HCT116 (cell line): Measurements from ENCODE around the gene PALB2. TPM values are rescaled to one million over a fixed set of nuclear protein-coding genes. Genes with fewer than 3 reads are reported as not detected.

Source experiments
- ATAC-seq: fragments of 200-7000 bp; cut with Tn5 transposase; 2 replicates; pipeline ENCODE4 v1.9.1; 2020; ENCODE audit warnings: mild to moderate bottlenecking, moderate library complexity
- BruUV-seq: library from RNA; stranded (reverse); fragments of 400-500 nt; replicated peaks from 2 replicates; lab custom pipeline; 2021; lab: Mats Ljungman, UMichigan
- CTCF ChIA-PET: fragments of 300-600 bp; sonication (Branson Sonifier 250); formaldehyde crosslinking; loops from one replicate; lab custom pipeline; 2021; ENCODE audit warnings: antibody characterized with exemption; lab: Charles Lee
- POLR2A ChIA-PET: fragments of 300-600, 350-600 bp; sonication (Branson Sonifier 250); formaldehyde crosslinking; loops from one replicate; lab custom pipeline; 2021; ENCODE audit warnings: antibody characterized with exemption; lab: Charles Lee
- RAD21 ChIA-PET, 2 experiments: fragments of 300-600 bp; sonication (Branson Sonifier 250); formaldehyde crosslinking; loops; one replicate each; lab custom pipeline; 2023; ENCODE audit warnings: low total read pairs in 2 of 2; ENCODE audit not compliant: uncharacterized antibody in 2 of 2, unreplicated experiment in 2 of 2, low non-redundant PET in 1 of 2; lab: Charles Lee
- DNase-seq: peaks from one replicate; pipeline ENCODE4 v3.0.0-alpha.2; 2010; ENCODE audit warnings: low read depth, low spot score
- H2AFZ ChIP-seq: fragments of 200-600 bp; shearing (Covaris generic), sonication (generic); 2 replicates; pipeline ENCODE4 v1.6.1; 2017; ENCODE audit warnings: low read depth, mixed run types, mixed read lengths, antibody characterized with exemption, low read length; ENCODE audit not compliant: poor library complexity, severe bottlenecking
- H3K27ac ChIP-seq: 2 replicates; pipeline ENCODE4 v1.5.1; 2012; ENCODE audit warnings: low read depth, low read length
- H3K27me3 ChIP-seq: fragments of 200-600 bp; sonication (generic); 2 replicates; pipeline ENCODE4 v1.6.1; 2016; ENCODE audit warnings: mixed run types, low read length, mixed read lengths; ENCODE audit not compliant: insufficient read depth
- H3K36me3 ChIP-seq, 2 experiments: fragments of 200-500 bp in 1 of 2; fragments of 200-600 bp in 1 of 2; sonication (Bioruptor generic) in 1 of 2; sonication (generic) in 1 of 2; 2 replicates each; pipeline versions ENCODE4 v1.5.1 to v1.6.1; 2014 to 2016; ENCODE audit warnings: low read length in 2 of 2, inconsistent platforms in 1 of 2, mixed read lengths in 1 of 2, mixed run types in 1 of 2; ENCODE audit not compliant: insufficient read depth in 2 of 2, control insufficient read depth in 1 of 2
- H3K4me1 ChIP-seq, 2 experiments: fragments of 200-600 bp in 1 of 2; sonication (generic) in 1 of 2; 2 replicates each; pipeline versions ENCODE4 v1.5.1 to v1.6.1; 2012 to 2017; ENCODE audit warnings: low read length in 2 of 2, inconsistent platforms in 1 of 2, mild to moderate bottlenecking in 1 of 2, mixed read lengths in 1 of 2, mixed run types in 1 of 2, moderate library complexity in 1 of 2; ENCODE audit not compliant: insufficient read depth in 2 of 2, control insufficient read depth in 1 of 2
- H3K4me2 ChIP-seq: fragments of 200-600 bp; sonication (generic); 2 replicates; pipeline ENCODE4 v1.6.1; 2017; ENCODE audit warnings: mixed run types, low read length, mixed read lengths
- H3K4me3 ChIP-seq, 2 experiments: fragments of 200-600 bp in 1 of 2; sonication (generic) in 1 of 2; replicated peaks in 1 of 2; 2 replicates each; pipeline ENCODE4 v1.5.1; 2011 to 2016; ENCODE audit warnings: low read length in 2 of 2, control low read depth in 1 of 2, low read depth in 1 of 2, mild to moderate bottlenecking in 1 of 2, mixed read lengths in 1 of 2, mixed run types in 1 of 2
- H3K79me2 ChIP-seq: fragments of 200-600 bp; sonication (generic); 2 replicates; pipeline ENCODE4 v1.6.1; 2017; ENCODE audit warnings: mild to moderate bottlenecking, mixed run types, low read length, moderate library complexity, mixed read lengths; ENCODE audit not compliant: insufficient read depth
- H3K9ac ChIP-seq: fragments of 200-600 bp; sonication (generic); 2 replicates; pipeline ENCODE4 v1.6.1; 2016; ENCODE audit warnings: low read length, mixed read lengths
- H3K9me2 ChIP-seq: fragments of 200-600 bp; sonication (generic), shearing (Covaris generic); 2 replicates; pipeline ENCODE4 v1.6.1; 2017; ENCODE audit warnings: mixed run types, mild to moderate bottlenecking, moderate library complexity; ENCODE audit not compliant: insufficient read depth
- H3K9me3 ChIP-seq, 2 experiments: fragments of 200-500 bp in 1 of 2; fragments of 200-600 bp in 1 of 2; sonication (Bioruptor generic) in 1 of 2; sonication (generic) in 1 of 2; 2 replicates each; pipeline ENCODE4 v1.6.1; 2014 to 2017; ENCODE audit warnings: low read length in 2 of 2, mixed read lengths in 2 of 2, inconsistent platforms in 1 of 2, low read depth in 1 of 2, mild to moderate bottlenecking in 1 of 2, mixed run types in 1 of 2, moderate library complexity in 1 of 2; ENCODE audit not compliant: control insufficient read depth in 1 of 2, insufficient read depth in 1 of 2
- H4K20me1 ChIP-seq: fragments of 200-600 bp; sonication (generic), shearing (Covaris generic); 2 replicates; pipeline ENCODE4 v1.6.1; 2017; ENCODE audit warnings: mixed run types, mild to moderate bottlenecking, moderate library complexity; ENCODE audit not compliant: insufficient read depth
- CBX3 ChIP-seq: IDR thresholded peaks from 2 replicates; pipeline ENCODE4 v1.6.1; 2012; ENCODE audit warnings: low read depth
- CEBPB ChIP-seq: IDR thresholded peaks from 2 replicates; pipeline ENCODE4 v1.6.1; 2012; ENCODE audit warnings: low read depth
- ELF1 ChIP-seq: IDR thresholded peaks from 2 replicates; pipeline ENCODE4 v1.6.1; 2012; ENCODE audit warnings: low read depth, borderline replicate concordance
- EZH2 ChIP-seq: fragments of 200-600 bp; sonication (generic); IDR thresholded peaks from 2 replicates; pipeline ENCODE4 v1.6.1; 2017; ENCODE audit warnings: antibody characterized with exemption, mixed run types
- POLR2A ChIP-seq: IDR thresholded peaks from 2 replicates; pipeline ENCODE4 v1.7.0; 2011; ENCODE audit warnings: borderline replicate concordance; ENCODE audit not compliant: insufficient read depth, insufficient read length; ENCODE audit errors: extremely low read depth
- SP1 ChIP-seq: IDR thresholded peaks from 2 replicates; pipeline ENCODE4 v1.6.1; 2012; ENCODE audit warnings: low read depth
- intact Hi-C: fragments of 100-400 bp; cut with micrococcal nuclease; formaldehyde crosslinking; loops from 2 replicates; pipeline ENCODE4 v1.10.0; 2022
- total RNA-seq: library from RNA; stranded (reverse); gene quantifications from one replicate; pipeline ENCODE4 v1.2.1, GENCODE V29; 2021; ENCODE audit not compliant: unreplicated experiment
- TF ChIP-seq, protein P1 (sequence below): IDR thresholded peaks from 2 replicates; pipeline ENCODE4 v1.6.1; 2012; ENCODE audit warnings: low read depth
- TF ChIP-seq, protein P2 (sequence below): IDR thresholded peaks from 2 replicates; pipeline ENCODE4 v1.6.1; 2012

The PALB2 gene
- total RNA-seq, 1 experiment from 2014 or later: 15.6 TPM

DNA sequence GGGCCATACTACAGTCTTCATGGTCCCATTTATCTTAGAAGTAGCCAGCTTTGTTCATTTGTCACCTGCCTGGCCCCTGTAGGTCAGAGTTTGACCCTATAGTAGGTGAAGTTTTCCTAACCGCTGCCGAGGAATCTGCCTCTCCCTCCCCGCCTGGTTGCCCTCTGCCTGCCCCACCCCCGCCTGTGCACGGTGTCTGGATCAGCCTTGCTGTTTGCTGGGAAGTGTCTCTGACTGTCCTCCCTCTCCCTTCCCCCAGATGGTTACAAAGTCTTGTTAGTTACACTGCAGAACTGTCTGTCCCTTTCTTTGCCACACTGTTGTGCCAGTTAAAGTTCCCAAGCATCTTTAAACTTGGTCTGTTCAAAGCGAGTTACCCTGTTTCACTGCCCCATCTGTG is 77.9 kb downstream of the PALB2 start (continued):
- TF ChIP-seq, protein P1, sequence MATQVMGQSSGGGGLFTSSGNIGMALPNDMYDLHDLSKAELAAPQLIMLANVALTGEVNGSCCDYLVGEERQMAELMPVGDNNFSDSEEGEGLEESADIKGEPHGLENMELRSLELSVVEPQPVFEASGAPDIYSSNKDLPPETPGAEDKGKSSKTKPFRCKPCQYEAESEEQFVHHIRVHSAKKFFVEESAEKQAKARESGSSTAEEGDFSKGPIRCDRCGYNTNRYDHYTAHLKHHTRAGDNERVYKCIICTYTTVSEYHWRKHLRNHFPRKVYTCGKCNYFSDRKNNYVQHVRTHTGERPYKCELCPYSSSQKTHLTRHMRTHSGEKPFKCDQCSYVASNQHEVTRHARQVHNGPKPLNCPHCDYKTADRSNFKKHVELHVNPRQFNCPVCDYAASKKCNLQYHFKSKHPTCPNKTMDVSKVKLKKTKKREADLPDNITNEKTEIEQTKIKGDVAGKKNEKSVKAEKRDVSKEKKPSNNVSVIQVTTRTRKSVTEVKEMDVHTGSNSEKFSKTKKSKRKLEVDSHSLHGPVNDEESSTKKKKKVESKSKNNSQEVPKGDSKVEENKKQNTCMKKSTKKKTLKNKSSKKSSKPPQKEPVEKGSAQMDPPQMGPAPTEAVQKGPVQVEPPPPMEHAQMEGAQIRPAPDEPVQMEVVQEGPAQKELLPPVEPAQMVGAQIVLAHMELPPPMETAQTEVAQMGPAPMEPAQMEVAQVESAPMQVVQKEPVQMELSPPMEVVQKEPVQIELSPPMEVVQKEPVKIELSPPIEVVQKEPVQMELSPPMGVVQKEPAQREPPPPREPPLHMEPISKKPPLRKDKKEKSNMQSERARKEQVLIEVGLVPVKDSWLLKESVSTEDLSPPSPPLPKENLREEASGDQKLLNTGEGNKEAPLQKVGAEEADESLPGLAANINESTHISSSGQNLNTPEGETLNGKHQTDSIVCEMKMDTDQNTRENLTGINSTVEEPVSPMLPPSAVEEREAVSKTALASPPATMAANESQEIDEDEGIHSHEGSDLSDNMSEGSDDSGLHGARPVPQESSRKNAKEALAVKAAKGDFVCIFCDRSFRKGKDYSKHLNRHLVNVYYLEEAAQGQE: no peak
- TF ChIP-seq CEBPB: no peak
- TF ChIP-seq SP1: no peak
- TF ChIP-seq, protein P2, sequence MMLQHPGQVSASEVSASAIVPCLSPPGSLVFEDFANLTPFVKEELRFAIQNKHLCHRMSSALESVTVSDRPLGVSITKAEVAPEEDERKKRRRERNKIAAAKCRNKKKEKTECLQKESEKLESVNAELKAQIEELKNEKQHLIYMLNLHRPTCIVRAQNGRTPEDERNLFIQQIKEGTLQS: no peak
- TF ChIP-seq CBX3: no peak
- TF ChIP-seq ELF1: no peak

DNA sequence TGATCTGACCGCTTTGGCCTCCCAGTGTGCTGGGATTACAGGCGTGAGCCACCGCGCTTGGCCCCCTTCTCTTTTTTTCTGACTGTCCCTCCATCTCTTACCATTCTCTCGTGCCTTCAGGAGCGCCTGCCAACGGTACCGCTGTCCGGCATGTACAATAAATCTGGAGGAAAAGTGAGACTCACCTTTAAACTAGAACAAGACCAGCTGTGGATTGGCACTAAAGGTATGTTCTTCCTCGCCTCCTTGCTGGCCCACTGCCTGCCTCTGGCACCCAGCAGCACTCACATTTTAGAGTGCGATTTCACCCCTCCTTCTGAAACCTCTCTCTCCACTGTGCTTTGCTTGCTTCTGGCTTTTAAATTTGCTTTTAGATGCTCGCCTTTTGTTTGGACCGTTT is 78.6 kb downstream of the PALB2 start:
- Histone ChIP-seq H3K4me1 (peaks cover 5 to 11% of the 10 kb centered on the region in 2 experiments), H2AFZ (no peak overlapping the region), H3K9me3 (no peaks in the 10 kb centered on the region), H4K20me1 (no peaks in the 10 kb centered on the region), H3K4me2 (no peak overlapping the region), H3K4me3 (no peak overlapping the region), H3K79me2 (peaks cover 70% of the 10 kb centered on the region), H3K36me3 (peaks cover 66 to 74% of the 10 kb centered on the region in 2 experiments), H3K9ac (no peak overlapping the region), H3K27ac (no peak overlapping the region), H3K9me2 (no peaks in the 10 kb centered on the region), H3K27me3 (no peaks in the 10 kb centered on the region)
- TF ChIP-seq POLR2A (no peak), EZH2 (no peak)
- TF ChIP-seq, protein P2: no peak
- BruUV-seq: no TSS peak
- POLR2A ChIA-PET: no interaction called here
- DNase-seq: no peak
- CTCF ChIA-PET: no interaction called here
- intact Hi-C loops: no loop called here
- RAD21 ChIA-PET: no interaction called here
- no peak for ATAC-seq
